Activated T-cell treated with anti-CD3 and anti-CD28 coated beads for 1 hour (primary cell): ENCODE measurements around the gene ASCC2.
"Not testable (repeated sequence)": the region's sequence is repeated elsewhere in the genome, so short reads cannot be mapped to it uniquely, and the experiment has no call there.

Experiments used
- DNase-seq: peaks from one replicate; pipeline ENCODE4 v3.0.0-alpha.2; 2020; ENCODE audit warnings: low read depth

The ASCC2 gene

DNA sequence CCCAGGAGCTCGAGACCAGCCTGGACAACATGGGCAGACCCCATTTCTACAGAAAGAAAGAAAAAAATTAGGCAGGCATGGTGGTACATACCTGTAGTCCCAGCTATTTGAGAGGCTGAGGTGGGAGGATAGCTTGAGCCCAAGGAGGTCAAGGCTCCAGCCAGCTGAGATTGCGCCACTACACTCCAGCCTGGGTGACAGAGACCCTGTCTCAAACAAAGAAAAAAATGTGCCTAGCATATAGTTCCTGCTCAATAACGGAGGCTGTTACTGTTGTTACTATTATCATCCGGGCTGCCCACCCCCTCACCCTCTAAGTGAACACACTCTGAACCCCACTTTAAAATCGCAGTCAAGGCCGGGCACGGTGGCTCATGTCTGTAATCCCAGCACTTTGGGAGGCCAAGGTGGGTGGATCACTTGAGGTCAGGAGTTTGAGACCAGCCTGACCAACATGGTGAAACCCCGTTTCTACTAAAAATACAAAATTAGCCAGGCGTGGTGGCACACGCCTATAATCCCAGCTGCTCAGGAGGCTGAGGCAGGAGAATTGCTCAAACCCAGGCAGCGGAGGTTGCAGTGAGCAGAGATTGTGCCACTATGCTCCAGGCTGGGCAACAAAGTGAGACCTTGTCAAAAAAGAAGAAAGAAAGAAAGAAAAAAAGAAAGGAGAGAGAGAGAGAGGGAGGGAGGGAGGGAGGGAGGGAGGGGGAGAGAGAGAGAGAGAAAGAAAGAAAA lies 83.2 kb downstream of the ASCC2 start:
- DNase-seq = not testable (repeated sequence)

DNA sequence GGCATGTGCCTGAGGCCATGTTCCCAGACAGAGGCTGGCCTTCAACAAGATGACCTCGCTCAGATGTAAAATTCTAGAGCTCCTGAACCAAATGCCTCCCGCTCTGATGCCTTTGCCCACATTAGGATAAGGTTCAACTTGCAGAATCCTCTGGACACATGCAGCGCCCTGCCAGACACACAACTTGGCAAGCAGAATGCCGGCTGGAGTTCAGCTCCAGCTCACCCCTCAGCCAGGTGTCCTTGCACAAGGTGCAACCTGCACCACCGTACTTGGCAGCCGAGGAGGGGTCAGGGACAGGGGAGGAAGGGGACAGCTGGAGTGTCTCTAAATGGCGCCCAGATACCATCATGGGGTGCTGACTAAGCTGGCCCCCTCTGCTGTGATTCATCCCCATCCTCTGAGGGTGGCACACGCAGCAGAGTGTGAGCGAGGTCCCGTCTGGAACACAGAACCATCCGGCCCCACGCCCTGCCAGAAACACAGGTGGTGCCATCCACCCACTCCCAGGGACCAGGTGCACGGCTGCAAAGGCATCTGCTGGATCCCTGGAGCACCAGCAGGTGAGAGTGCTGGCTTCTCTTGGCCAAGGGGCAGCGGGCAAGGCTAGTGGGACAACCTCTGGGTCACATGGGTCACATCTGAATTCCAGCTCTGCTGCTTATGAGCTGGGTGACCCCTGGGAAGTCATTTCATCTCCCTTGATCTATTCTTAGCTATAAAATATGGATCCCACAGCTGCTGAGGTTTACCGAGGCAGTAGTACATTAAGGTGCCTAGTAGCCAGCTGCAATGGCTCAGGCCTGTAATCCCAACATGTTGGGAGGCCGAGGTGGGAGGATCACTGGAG lies 84.0 kb downstream of the ASCC2 start:
- DNase-seq = no peak

DNA sequence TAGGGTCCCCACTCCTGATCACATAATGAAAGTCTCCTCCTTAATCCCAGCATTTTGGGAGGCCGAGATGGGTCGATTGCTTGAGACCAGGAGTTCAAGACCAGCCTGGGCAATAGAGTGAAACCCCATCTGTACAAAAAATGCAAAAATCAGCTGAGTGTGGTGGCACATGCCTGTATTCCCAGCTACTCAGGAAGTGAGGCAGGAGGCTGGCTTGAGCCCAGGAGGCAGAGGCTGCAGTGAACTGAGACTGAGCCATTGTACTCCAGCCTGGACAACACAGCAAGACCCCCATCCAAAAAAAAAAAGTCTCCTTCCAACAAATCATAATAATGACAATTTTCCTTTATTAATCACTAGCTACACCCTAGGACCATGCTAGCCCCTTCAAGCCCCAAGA lies 86.4 kb downstream of the ASCC2 start:
- no peak for DNase-seq

DNA sequence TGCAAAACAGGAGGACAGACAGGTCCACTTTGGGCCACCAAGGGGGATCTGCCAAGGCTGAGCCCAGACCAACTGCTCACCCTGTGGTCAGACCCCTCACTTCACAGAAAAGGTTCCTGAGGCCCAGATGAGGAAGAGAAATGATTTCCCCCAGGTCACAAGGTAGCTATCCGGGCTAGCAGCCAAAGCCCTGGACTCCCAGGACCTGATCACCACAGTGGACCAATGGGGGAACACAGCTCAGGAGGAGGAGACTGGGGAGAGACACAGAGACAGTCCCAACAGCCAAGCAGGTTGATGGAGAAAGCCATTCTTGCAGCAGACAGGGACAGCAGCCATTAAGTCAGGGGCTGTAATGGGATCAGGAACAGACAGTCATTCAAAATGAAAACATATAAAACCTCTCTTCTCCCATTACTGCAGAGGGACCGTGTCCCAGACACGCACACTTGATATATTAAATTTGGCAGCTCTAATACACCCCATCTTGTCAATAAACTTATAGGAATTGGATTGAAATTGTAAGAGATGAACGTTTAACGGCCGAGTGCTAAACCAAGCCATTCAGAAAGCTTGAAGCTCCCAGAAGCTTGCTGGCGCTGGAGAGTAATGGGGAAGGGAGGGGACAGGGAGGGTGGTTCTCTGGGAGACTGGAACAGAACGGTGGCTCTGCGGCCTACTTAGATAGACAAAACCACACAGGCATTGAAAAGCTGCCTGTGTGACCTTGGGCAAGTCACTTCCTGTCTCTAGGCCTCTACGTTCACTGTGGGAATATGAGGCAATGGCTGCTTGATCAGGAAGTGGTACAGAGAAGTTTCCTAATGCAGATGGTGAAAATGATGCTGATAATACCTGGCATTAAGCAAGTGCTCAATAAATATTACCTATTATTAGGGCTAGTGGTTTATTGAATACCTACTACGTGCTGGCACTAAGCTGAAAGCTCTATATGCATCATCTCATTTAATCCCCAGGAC lies 87.2 kb downstream of the ASCC2 start:
- DNase-seq = no peak

DNA sequence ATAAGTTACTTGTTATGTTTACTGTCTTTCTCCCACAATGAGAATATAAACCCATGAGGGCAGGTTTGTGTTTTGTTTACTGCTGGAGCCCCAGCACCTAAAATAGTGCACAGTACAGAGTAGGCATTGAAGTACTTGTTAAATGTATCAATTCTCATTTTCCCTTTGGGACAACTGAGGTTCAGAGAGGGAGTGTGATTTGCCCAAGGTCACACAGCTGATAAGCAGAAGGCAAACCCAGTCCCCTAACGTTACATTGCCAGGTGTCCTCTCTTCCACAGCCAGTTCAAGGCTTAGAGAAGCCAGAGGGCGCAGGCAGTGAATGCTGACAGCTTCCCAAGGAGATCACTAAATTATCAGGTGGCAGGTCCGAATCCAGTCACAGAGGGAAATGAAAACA lies 88.0 kb downstream of the ASCC2 start:
- DNase-seq = no peak

DNA sequence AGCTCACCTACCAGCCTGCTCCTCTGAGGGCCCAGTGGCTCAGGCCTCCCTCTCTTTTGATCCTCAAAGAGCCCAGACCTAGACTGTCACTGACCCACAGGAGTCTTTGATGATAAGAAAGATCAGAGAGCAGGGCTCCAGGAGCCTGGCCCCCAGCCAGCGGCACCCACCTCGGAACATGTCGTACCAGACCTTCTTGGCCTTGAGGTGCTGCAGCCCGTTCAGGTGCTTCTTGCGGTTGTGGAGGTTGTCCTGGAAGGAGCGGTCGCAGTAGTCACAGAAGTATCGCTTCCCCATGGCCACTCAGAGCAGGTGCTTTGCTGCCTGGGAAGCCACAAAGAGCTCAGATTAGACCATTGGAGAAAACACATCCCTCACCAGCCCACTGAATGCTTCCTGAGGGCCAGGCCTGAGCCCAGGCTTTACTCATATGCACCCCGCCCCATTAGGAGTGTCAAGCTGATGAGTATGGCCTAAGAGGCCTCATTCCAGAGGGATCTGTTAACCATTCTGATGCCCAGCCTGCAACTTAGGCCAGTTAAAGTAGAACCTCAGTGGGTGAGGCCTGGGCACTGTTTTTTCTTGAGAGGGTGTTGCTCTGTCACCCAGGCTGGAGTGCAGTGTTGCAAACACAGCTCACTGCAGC lies 89.7 kb downstream of the ASCC2 start:
- DNase-seq = no peak

DNA sequence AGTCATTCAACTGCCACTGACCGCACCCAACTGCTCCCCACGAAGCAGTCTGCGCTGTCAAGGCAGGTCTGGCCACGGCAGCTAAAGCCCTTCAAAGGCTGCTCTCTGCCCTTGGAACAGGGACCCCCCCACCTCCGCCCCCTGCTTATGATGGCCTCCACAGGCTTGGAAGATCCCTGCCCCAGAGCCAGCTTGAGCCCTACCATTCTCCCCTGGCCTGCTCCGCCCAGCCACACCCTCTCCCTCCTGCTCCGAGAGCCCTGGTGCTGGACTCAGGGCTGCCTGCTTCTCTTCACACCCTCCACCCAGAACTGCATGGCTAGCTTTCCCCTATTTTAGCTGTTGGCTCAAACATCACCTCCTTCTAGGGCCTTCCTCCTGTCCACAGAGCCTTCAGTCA lies 90.2 kb downstream of the ASCC2 start:
- DNase-seq = no peak

DNA sequence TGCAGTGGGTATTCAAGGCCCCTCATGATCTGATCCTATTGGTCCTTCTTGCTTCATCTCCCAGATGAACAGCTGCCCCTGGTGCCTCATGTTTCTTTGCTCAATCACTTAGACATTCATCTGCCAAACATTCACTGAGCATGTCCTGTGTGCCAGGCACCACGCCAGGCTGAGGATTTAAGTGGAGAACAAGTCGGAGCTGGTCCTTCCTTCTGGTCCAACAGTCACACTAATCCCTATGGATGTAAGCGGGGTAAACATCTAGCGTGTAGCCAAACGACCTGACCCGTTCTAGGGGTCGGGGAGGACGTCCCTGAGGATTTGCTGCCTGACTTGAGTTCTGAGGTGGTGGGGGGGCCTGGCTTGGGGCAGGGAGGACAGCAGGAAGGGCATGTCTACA lies 93.2 kb downstream of the ASCC2 start:
- DNase-seq = no peak

DNA sequence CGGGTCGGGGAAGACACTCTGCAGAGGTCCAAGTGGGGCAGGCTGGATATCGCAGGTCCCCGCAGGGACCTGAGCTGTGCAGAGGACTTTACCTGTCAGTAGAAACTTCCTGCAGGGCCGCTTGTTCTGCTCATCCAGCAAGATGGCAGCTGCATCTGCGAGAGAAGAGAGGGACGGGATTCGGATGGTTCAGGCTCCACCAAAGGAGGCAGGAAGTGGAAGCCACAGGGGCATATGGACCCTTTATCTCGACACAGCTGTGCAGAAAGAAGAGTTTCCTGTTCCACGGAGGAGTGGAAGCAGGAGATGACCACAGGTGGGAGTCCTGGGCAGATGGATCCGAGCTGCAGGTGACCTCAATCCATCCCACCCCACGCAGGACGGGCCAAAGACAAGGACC lies 95.7 kb downstream of the ASCC2 start:
- no peak for DNase-seq

DNA sequence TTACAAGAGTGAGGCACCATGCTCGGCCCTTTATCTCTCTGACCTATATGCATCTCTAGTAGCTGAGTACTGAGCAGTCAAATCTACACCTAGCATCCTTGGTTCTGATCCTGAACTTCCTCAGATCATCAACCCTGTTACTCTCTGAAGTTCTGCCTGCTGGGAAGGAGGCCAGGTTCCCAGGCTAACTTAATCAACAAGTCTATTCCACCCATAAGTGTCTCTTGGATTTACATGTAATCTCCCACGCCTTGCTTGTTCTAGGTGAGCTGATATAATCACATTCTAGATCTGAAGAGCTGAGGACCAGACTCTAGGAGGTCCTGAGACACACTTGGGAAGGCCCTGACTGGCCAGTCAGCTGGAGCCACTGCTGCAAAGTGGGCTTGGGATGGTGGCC lies 96.1 kb downstream of the ASCC2 start:
- no peak for DNase-seq

DNA sequence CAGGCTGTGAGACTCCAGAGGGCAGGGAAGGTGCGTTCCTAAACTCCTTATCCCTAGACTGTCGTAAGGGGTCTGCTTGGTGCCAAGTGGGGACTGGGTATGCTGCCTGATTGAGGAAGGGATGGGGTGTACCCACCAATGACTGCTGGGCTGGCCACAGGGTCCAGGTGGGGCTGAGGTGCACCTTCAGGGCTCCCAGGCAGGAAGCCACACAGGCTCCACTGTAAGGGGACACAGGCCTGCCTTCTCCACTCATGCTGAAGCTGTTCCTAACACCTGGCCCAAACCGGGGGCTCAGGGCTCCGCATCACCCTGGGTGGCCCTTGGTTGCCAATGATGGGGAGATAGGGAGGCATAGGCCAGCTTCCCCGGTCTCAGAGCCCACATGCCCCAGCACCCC lies 97.9 kb downstream of the ASCC2 start:
- DNase-seq = no peak

DNA sequence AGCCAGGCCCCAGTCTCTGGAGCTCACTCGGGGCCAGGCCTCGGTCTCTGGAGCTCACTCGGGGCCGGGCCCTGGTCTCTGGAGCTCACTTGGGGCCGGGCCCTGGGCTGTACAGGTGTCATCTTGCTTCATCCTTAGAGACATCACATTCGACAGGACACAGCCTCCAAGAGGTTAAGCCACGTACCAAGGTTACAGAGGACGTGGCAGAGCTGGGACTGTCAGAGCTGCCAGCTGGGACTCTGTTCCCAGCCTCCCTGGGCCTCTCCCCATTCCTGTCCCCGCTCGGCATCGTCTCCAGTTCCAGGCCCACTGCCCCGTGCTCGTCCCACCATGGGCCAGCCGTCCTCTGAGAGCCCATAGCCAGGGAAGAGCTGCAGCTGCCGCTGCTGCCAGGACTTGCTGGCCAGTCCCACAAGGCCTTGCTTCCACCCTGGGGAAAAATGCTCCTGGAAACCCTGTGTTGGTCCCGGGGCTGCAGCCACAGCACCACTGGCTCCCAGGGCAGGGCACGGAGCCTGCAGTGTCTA lies 98.7 kb downstream of the ASCC2 start:
- DNase-seq = no peak
